Measurements from ENCODE around the gene SPON2.

GRCh38 chr4:1179976-1180375, 7.6 kb upstream of the SPON2 start:
- TF ChIP-seq CTCF (IDR thresholded peaks at IDR 0.05): no peak
- TF ChIP-seq POLR2A (IDR thresholded peaks at IDR 0.05): no peak
- TF ChIP-seq EP300 (IDR thresholded peaks at IDR 0.05): no peak

Data from tibial nerve (tissue), 4 donors.